K562 (cell line): ENCODE results near the gene ERFL. TPM values are rescaled to one million over a fixed set of nuclear protein-coding genes. Genes with fewer than 3 reads are reported as not detected.

ENCODE experiments used
- ATAC-seq: fragments of 200-7000 bp; cut with Tn5 transposase; 3 replicates; pipeline ENCODE4 v1.9.1; 2020; ENCODE audit warnings: moderate library complexity
- BruUV-seq: library from RNA; stranded (reverse); fragments of 400-500 nt; replicated peaks from 2 replicates; lab custom pipeline; 2021; lab: Mats Ljungman, UMichigan
- CTCF ChIA-PET: fragments of 300-600 bp; formaldehyde crosslinking; extraction: SDS; loops from one replicate; lab custom pipeline; 2021; ENCODE audit warnings: low intra/inter-chr PET ratio; lab: Yijun Ruan, JAX
- POLR2A ChIA-PET: fragments of 300-600, 350-650 bp; sonication (Branson Sonifier 250); formaldehyde crosslinking; extraction: SDS; loops from one replicate; lab custom pipeline; 2021; ENCODE audit warnings: antibody characterized with exemption, inconsistent platforms; lab: Yijun Ruan, JAX
- DNase-seq, 4 experiments: peaks; one replicate each; pipeline versions ENCODE4 v3.0.0 to v3.0.0-alpha.2; 2011 to 2018; ENCODE audit warnings: low spot score in 3 of 4, mixed read lengths in 3 of 4; ENCODE audit errors: extremely low read depth in 1 of 4
- FAIRE-seq: peaks from 2 replicates; lab custom pipeline; 2011; peaks lifted over from hg19 to GRCh38; lab: Jason Lieb, UNC
- H2AFZ ChIP-seq: 2 replicates; pipeline ENCODE4 v1.6.0; 2011; ENCODE audit warnings: low read depth, low read length, control low read depth, inconsistent platforms
- H3K27ac ChIP-seq: fragments of 200-600 bp; 3 replicates; pipeline ENCODE4 v1.8.0; 2011; ENCODE audit warnings: low read depth, mild to moderate bottlenecking, control low read depth, inconsistent platforms, low read length, moderate library complexity, mixed read lengths; ENCODE audit errors: extremely low read depth
- H3K27me3 ChIP-seq, 2 experiments: fragments of 300-600 bp in 1 of 2; 2 replicates in 1 of 2; 3 replicates in 1 of 2; pipeline versions ENCODE4 v1.6.0 to v1.8.0; 2011; ENCODE audit warnings: inconsistent platforms in 2 of 2, low read length in 2 of 2, mild to moderate bottlenecking in 1 of 2, mixed read lengths in 1 of 2, moderate library complexity in 1 of 2; ENCODE audit not compliant: control insufficient read depth in 2 of 2, insufficient read depth in 2 of 2
- H3K36me3 ChIP-seq: fragments of 300-600 bp; 3 replicates; pipeline ENCODE4 v1.8.0; 2011; ENCODE audit warnings: mild to moderate bottlenecking, low read length, inconsistent platforms; ENCODE audit not compliant: control insufficient read depth, insufficient read depth
- H3K4me1 ChIP-seq, 2 experiments: fragments of 200-600 bp in 1 of 2; replicated peaks in 1 of 2; 2 replicates in 1 of 2; 3 replicates in 1 of 2; pipeline versions ENCODE4 v1.5.1 to v1.8.0; 2011; ENCODE audit warnings: inconsistent platforms in 2 of 2, low read length in 2 of 2, mild to moderate bottlenecking in 1 of 2, mixed read lengths in 1 of 2, moderate library complexity in 1 of 2; ENCODE audit not compliant: control insufficient read depth in 2 of 2, insufficient read depth in 2 of 2
- H3K4me2 ChIP-seq: 2 replicates; pipeline ENCODE4 v1.6.1; 2011; ENCODE audit warnings: low read length, control low read depth, inconsistent platforms, mixed read lengths; ENCODE audit not compliant: insufficient read depth
- H3K4me3 ChIP-seq: fragments of 200-600 bp; sonication (generic), shearing (Covaris generic); 2 replicates; pipeline ENCODE4 v1.5.1; 2016; ENCODE audit warnings: control low read depth, inconsistent platforms
- H3K79me2 ChIP-seq: fragments of 200-600 bp; 3 replicates; pipeline ENCODE4 v1.8.0; 2011; ENCODE audit warnings: low read length, inconsistent platforms; ENCODE audit not compliant: control insufficient read depth, insufficient read depth
- H3K9ac ChIP-seq, 2 experiments: 2 replicates each; pipeline versions ENCODE4 v1.6.0 to v1.6.1; 2011; ENCODE audit warnings: low read depth in 2 of 2, low read length in 2 of 2, control low read depth in 1 of 2, inconsistent platforms in 1 of 2, mild to moderate bottlenecking in 1 of 2, mixed read lengths in 1 of 2; ENCODE audit not compliant: insufficient read depth in 1 of 2
- H3K9me1 ChIP-seq: one replicate; pipeline ENCODE4 v1.6.0; 2011; ENCODE audit warnings: inconsistent platforms, mild to moderate bottlenecking, low read length, moderate library complexity; ENCODE audit not compliant: control insufficient read depth, insufficient read depth
- H3K9me3 ChIP-seq: replicated peaks from 2 replicates; pipeline ENCODE4 v1.5.1; 2011; ENCODE audit warnings: low read depth, low read length, inconsistent platforms; ENCODE audit not compliant: control insufficient read depth, insufficient read depth
- H4K20me1 ChIP-seq: replicated peaks from 2 replicates; pipeline ENCODE4 v1.6.1; 2011; ENCODE audit warnings: low read length, inconsistent platforms, mixed read lengths; ENCODE audit not compliant: control insufficient read depth, insufficient read depth
- ESRRB ChIP-seq: fragments of 250-450 bp; sonication (Bioruptor Pico); IDR thresholded peaks from 2 replicates; pipeline ENCODE4 v1.5.0; 2020; ENCODE audit warnings: mild to moderate bottlenecking, moderate library complexity, borderline replicate concordance
- HBP1 ChIP-seq: fragments of 450-650 bp; formaldehyde crosslinking; IDR thresholded peaks from 2 replicates; pipeline ENCODE4 v1.4.0; 2022; ENCODE audit warnings: missing genetic modification characterization
- HDAC1 ChIP-seq, 2 experiments: fragments of 450-650 bp; IDR thresholded peaks; 2 replicates each; pipeline ENCODE4 v1.6.1; 2016 to 2017; ENCODE audit warnings: inconsistent platforms in 1 of 2, mild to moderate bottlenecking in 1 of 2, moderate library complexity in 1 of 2
- HDGF ChIP-seq: fragments of 450-650 bp; IDR thresholded peaks from 2 replicates; pipeline ENCODE4 v1.6.1; 2016
- HINFP ChIP-seq: fragments of 450-650 bp; conservative IDR thresholded peaks from 2 replicates; pipeline ENCODE4 v1.6.1; 2016; ENCODE audit warnings: missing genetic modification characterization, low read depth, mild to moderate bottlenecking, control low read depth, missing compliant biosample characterization
- POLR2B ChIP-seq: fragments of 450-650 bp; IDR thresholded peaks from 2 replicates; pipeline ENCODE4 v1.6.1; 2018; ENCODE audit warnings: low read depth; ENCODE audit not compliant: partially characterized antibody
- TAF1 ChIP-seq: IDR thresholded peaks from 2 replicates; pipeline ENCODE4 v1.6.1; 2011; ENCODE audit warnings: mild to moderate bottlenecking, low read length, moderate library complexity; ENCODE audit not compliant: insufficient read depth, control insufficient read depth, severe bottlenecking; ENCODE audit errors: extremely low read depth
- ZBTB43 ChIP-seq: sonication (generic); formaldehyde crosslinking; IDR thresholded peaks from 2 replicates; pipeline ENCODE4 v1.8.0; 2023; ENCODE audit warnings: mild to moderate bottlenecking, missing genetic modification reagents
- WGBS: fragments of 100-300 bp; shearing (Covaris generic); methylation state at CpG from one replicate; pipeline ENCODE4 v1.1.6; 2016; ENCODE audit warnings: low coverage, mixed read lengths; ENCODE audit not compliant: insufficient coverage; ENCODE audit errors: missing lambda C conversion rate; 5-methylcytosine and 5-hydroxymethylcytosine counted together
- in situ Hi-C: fragments of 300-500 bp; cut with MboI; formaldehyde crosslinking; loops from 4 replicates; pipeline ENCODE4 v1.15.0; 2018; ENCODE audit warnings: inconsistent platforms, mixed read lengths
- intact Hi-C: fragments of 100-400 bp; cut with micrococcal nuclease; formaldehyde crosslinking; loops from 2 replicates; pipeline ENCODE4 v1.14.2; 2022
- polyA plus RNA-seq, 8 experiments: library from polyadenylated mRNA; depleted of rRNA in 4 of 8; stranded (reverse) in 5 of 8; unstranded in 3 of 8; fragments of >200 nt; fragmentation: Nextera tagmentation in 2 of 8; fragmentation: Illumina TruSeq in 1 of 8; extraction: Ambion mirVana in 2 of 8; extraction: Trizol in 1 of 8; gene quantifications; 2 replicates each; pipeline versions ENCODE4 v1.2.1 to v1.2.3, GENCODE V29; 2011 to 2014; ENCODE audit warnings: inconsistent platforms in 1 of 8, missing spikeins in 1 of 8
- total RNA-seq, 7 experiments: library from RNA; depleted of rRNA in 6 of 7; stranded (reverse); fragments of >200 nt in 6 of 7; fragmentation: Illumina TruSeq in 2 of 7; extraction: Trizol in 2 of 7; gene quantifications; 2 replicates each; pipeline versions ENCODE4 v1.2.1 to v1.2.3, GENCODE V29; 2011 to 2021; ENCODE audit warnings: low replicate concordance in 1 of 7
- TF ChIP-seq, protein P1 (sequence below): sonication (generic); formaldehyde crosslinking; IDR thresholded peaks from 2 replicates; pipeline ENCODE4 v1.8.0; 2023; ENCODE audit warnings: mild to moderate bottlenecking, missing genetic modification reagents

The ERFL gene
- total and polyA plus RNA-seq, 9 of the 15 experiments (the other 6 are each of a cell fraction or from before 2014, with no cell fraction given) = 0.07 to 0.75 (median 0.32) TPM; not detected in 4

GRCh38 chr19:41886761-41887710 lies 41.2 kb downstream of the ERFL start:
- ChIA-PET CTCF (no interaction called here), POLR2A (interaction anchor here (1.7 kb wide), 1 partner anchor 18 kb away, joined by 9 read pairs; no protein-coding TSS in a partner anchor)
- Histone ChIP-seq H3K9me1 (no peaks in the 10 kb centered on the region), H3K9ac (peak overlapping the region in 1 of 2 experiments; percentile 65; a peak in 2 of 4 replicates), H3K9me3 (no peaks in the 10 kb centered on the region), H3K4me2 (no peak overlapping the region), H3K4me3 (no peak overlapping the region), H2AFZ (no peak overlapping the region), H3K4me1 (peaks cover 17 to 46% of the 10 kb centered on the region in 2 experiments; a peak in 4 of 5 replicates), H3K27ac (no peak overlapping the region), H3K36me3 (peaks cover 44% of the 10 kb centered on the region; the same call in 2 of the 3 replicates), H3K79me2 (peaks cover 40% of the 10 kb centered on the region), H4K20me1 (0 out of 2 replicates have a peak, but pooled peaks cover 7% of the 10 kb centered on the region), H3K27me3 (no peaks in the 10 kb centered on the region)
- no TSS peak for BruUV-seq
- intact Hi-C loops (no loop called here), in situ Hi-C loops (no loop called here)
- no peak for ATAC-seq
- DNase-seq = no peak
- FAIRE-seq = peak; percentile 23
- WGBS = 66% methylated on average over 11 of the region's 13 CpGs
- peak; percentile 21 for TF ChIP-seq POLR2B
- TF ChIP-seq, protein P1, sequence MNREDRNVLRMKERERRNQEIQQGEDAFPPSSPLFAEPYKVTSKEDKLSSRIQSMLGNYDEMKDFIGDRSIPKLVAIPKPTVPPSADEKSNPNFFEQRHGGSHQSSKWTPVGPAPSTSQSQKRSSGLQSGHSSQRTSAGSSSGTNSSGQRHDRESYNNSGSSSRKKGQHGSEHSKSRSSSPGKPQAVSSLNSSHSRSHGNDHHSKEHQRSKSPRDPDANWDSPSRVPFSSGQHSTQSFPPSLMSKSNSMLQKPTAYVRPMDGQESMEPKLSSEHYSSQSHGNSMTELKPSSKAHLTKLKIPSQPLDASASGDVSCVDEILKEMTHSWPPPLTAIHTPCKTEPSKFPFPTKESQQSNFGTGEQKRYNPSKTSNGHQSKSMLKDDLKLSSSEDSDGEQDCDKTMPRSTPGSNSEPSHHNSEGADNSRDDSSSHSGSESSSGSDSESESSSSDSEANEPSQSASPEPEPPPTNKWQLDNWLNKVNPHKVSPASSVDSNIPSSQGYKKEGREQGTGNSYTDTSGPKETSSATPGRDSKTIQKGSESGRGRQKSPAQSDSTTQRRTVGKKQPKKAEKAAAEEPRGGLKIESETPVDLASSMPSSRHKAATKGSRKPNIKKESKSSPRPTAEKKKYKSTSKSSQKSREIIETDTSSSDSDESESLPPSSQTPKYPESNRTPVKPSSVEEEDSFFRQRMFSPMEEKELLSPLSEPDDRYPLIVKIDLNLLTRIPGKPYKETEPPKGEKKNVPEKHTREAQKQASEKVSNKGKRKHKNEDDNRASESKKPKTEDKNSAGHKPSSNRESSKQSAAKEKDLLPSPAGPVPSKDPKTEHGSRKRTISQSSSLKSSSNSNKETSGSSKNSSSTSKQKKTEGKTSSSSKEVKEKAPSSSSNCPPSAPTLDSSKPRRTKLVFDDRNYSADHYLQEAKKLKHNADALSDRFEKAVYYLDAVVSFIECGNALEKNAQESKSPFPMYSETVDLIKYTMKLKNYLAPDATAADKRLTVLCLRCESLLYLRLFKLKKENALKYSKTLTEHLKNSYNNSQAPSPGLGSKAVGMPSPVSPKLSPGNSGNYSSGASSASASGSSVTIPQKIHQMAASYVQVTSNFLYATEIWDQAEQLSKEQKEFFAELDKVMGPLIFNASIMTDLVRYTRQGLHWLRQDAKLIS = no peak
- TF ChIP-seq ZBTB43 (CRISPR knock-in tag) = no peak
- TF ChIP-seq HBP1 (CRISPR knock-in tag) = peak; percentile 80; the same call in 1 of the 2 replicates
- TF ChIP-seq HDAC1 (IDR thresholded peaks at IDR 0.05) = 0 out of 4 replicates have a peak, but pooled peaks of 1 of the 2 experiments have one; percentile 18
- no peak for TF ChIP-seq TAF1
- no peak for TF ChIP-seq HINFP (tag)
- no peak for TF ChIP-seq ESRRB (CRISPR knock-in tag)
- TF ChIP-seq HDGF = peak; percentile 59; the same call in 1 of the 2 replicates
